ENCODE results near the gene KIAA1191.

The KIAA1191 gene

DNA sequence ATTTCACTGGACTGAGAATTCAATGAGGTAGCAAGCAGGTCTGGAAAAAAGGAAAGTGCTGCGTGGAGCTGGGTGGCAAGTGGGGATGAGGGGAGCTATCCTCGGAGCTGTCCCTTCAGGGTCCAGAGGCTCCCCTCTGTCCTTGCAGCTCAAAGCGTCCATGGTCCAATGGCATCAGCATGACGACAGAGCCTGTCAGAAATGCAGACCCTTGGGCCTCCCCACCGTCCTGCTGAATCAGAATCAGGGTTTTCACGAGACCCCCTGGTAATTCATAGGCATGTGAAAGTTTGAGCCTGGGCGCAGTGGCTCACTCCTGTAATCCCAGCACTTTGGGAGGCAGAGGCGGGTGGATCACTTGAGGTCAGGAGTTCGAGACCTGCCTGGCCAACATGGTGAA, 32.5 kb upstream of the KIAA1191 start:
- TF ChIP-seq PPARA (CRISPR knock-in tag; IDR thresholded peaks at IDR 0.05; ENCODE audit: borderline replicate concordance) (no peak), TOX (CRISPR knock-in tag; IDR thresholded peaks at IDR 0.05; ENCODE audit: borderline replicate concordance) (no peak), CSDC2 (CRISPR knock-in tag; IDR thresholded peaks at IDR 0.05) (no peak), ZNF8 (CRISPR knock-in tag; IDR thresholded peaks at IDR 0.05) (no peak)
- TF ChIP-seq, protein P1, sequence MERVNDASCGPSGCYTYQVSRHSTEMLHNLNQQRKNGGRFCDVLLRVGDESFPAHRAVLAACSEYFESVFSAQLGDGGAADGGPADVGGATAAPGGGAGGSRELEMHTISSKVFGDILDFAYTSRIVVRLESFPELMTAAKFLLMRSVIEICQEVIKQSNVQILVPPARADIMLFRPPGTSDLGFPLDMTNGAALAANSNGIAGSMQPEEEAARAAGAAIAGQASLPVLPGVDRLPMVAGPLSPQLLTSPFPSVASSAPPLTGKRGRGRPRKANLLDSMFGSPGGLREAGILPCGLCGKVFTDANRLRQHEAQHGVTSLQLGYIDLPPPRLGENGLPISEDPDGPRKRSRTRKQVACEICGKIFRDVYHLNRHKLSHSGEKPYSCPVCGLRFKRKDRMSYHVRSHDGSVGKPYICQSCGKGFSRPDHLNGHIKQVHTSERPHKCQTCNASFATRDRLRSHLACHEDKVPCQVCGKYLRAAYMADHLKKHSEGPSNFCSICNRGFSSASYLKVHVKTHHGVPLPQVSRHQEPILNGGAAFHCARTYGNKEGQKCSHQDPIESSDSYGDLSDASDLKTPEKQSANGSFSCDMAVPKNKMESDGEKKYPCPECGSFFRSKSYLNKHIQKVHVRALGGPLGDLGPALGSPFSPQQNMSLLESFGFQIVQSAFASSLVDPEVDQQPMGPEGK (CRISPR knock-in tag; IDR thresholded peaks at IDR 0.05; ENCODE audit: borderline replicate concordance), result no peak

DNA sequence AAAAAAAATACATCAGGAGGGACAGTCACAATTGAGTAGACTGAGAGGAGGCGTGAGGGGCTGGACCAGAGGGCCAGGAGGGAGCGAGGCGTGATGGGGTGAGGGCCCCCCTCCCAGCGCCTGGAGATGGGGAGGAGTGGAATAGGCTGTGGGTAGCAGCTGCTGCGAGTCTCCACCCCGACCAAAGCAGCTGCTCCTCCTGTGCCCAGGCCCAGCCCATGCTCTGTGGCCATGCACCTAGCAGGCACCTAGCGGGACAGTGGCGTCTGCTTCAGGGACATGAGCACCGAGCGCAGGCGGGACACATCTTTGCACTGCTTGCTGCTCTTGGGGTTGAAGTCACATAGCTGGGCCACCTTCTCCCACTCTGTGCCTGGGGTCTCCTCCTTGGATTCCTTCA, 31.0 kb upstream of the KIAA1191 start:
- no peak for TF ChIP-seq ESRRG (CRISPR knock-in tag; IDR thresholded peaks at IDR 0.05)
- TF ChIP-seq, protein P2, sequence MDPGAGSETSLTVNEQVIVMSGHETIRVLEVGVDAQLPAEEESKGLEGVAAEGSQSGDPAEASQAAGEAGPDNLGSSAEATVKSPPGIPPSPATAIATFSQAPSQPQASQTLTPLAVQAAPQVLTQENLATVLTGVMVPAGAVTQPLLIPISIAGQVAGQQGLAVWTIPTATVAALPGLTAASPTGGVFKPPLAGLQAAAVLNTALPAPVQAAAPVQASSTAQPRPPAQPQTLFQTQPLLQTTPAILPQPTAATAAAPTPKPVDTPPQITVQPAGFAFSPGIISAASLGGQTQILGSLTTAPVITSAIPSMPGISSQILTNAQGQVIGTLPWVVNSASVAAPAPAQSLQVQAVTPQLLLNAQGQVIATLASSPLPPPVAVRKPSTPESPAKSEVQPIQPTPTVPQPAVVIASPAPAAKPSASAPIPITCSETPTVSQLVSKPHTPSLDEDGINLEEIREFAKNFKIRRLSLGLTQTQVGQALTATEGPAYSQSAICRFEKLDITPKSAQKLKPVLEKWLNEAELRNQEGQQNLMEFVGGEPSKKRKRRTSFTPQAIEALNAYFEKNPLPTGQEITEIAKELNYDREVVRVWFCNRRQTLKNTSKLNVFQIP (CRISPR knock-in tag; IDR thresholded peaks at IDR 0.05; ENCODE audit: borderline replicate concordance, low read depth), result no peak
- TF ChIP-seq, protein P1 (CRISPR knock-in tag; IDR thresholded peaks at IDR 0.05; ENCODE audit: borderline replicate concordance), result no peak
- ATAC-seq, result no peak

More for the DNA sequence above, 32.5 kb upstream of the KIAA1191 start:
- ATAC-seq, result no peak

DNA sequence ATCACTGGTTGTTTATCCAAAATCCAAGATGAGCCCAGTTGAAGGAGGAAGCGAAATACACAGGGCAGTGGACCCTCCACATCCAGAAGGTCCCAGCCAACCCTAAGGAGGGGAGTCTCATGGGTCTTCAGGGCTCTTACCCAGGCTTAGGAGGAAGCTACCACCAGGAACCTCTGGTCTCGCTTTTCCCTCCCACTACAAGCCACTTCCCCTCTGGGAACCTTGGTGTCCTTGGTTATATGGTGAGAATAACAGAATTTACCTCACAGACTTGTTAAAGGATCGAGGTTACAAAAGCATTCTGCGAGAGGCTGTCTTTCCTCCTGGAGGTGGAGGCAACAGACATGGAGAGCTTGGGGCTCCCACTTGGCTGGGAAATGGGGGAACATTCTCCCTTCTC, 30.4 kb upstream of the KIAA1191 start:
- no peak for ATAC-seq
- TF ChIP-seq ARNTL (CRISPR knock-in tag; IDR thresholded peaks at IDR 0.05; ENCODE audit: borderline replicate concordance, low read depth) (no peak), ZFP3 (CRISPR knock-in tag; IDR thresholded peaks at IDR 0.05) (no peak), ZNF565 (CRISPR knock-in tag; conservative IDR thresholded peaks at IDR 0.05; ENCODE audit: low read depth) (no peak)

DNA sequence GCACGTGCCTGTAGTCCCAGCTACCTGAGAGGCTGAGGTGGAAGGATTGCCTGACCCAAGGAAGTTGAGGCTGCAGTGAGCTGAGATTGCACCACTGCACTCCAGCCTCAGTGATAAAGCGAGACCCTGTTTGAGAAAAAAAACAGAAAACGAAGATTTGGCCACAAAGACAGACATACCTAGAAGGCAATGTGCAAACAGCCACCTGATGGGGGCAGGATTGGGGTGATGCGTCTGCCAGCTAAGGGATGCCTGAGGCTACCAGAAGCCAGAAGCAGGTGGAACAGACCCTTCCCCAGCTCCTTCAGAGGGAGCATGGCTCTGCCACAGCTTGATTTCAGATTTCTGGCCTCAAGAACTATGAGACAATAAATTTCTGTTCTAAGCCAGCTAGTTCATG, 29.9 kb upstream of the KIAA1191 start:
- TF ChIP-seq SNAI2 (CRISPR knock-in tag; IDR thresholded peaks at IDR 0.05) (no peak), CSDC2 (CRISPR knock-in tag; IDR thresholded peaks at IDR 0.05) (no peak), ZFP3 (CRISPR knock-in tag; IDR thresholded peaks at IDR 0.05) (no peak)
- no peak for ATAC-seq

DNA sequence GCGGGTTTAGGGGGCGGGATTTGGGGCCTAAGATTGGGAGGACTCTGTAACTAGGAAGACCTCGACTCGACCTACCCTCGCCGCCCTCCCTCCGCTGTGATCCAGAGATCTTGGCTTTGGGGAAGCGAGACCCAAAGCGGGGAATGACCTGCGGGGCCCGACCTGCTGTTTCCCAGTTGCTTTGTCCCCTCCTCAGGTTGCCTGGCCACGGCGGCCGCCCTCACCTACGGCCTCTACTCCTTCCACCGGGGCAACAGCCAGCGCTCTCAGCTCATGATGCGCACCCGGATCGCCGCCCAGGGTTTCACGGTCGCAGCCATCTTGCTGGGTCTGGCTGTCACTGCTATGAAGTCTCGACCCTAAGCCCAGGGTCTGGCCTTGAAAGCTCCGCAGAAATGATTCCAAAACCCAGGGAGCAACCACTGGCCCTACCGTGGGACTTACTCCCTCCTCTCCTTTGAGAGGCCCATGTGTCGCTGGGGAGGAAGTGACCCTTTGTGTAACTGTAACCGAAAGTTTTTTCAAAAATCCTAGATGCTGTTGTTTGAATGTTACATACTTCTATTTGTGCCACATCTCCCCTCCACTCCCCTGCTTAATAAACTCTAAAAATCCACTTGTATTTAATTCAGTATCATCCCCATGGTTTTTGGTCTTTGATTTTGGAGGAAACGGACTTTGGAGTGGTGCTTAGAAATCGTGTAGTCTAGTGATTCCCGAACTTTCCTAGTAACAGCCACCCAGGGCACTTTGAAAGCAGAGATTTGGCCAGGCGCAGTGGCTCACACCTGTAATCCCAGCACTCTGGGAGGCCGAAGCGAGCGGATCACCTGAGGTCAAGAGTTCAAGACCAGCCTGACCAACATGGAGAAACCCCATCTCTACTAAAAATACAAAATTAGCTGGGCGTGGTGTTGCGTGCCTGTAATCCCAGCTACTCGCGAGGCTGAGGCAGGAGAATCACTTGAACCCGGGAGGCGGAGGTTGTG, 27.9 kb upstream of the KIAA1191 start:
- ATAC-seq, result peak; percentile 61
- TF ChIP-seq RARB (CRISPR knock-in tag; IDR thresholded peaks at IDR 0.05) (no peak), ISL1 (CRISPR knock-in tag; IDR thresholded peaks at IDR 0.05) (no peak), ZFP3 (CRISPR knock-in tag; IDR thresholded peaks at IDR 0.05) (no peak)
- TF ChIP-seq, protein P1 (CRISPR knock-in tag; IDR thresholded peaks at IDR 0.05; ENCODE audit: borderline replicate concordance), result no peak
- TF ChIP-seq, protein P3, sequence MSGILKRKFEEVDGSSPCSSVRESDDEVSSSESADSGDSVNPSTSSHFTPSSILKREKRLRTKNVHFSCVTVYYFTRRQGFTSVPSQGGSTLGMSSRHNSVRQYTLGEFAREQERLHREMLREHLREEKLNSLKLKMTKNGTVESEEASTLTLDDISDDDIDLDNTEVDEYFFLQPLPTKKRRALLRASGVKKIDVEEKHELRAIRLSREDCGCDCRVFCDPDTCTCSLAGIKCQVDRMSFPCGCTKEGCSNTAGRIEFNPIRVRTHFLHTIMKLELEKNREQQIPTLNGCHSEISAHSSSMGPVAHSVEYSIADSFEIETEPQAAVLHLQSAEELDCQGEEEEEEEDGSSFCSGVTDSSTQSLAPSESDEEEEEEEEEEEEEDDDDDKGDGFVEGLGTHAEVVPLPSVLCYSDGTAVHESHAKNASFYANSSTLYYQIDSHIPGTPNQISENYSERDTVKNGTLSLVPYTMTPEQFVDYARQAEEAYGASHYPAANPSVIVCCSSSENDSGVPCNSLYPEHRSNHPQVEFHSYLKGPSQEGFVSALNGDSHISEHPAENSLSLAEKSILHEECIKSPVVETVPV (CRISPR knock-in tag; IDR thresholded peaks at IDR 0.05), result no peak
